H1 (cell line): ENCODE measurements around the gene TMEM151B. TPM values are rescaled to one million over a fixed set of nuclear protein-coding genes. Genes with fewer than 3 reads are reported as not detected.
A peak's percentile ranks its signal among the peaks of the same experiment; 100 is the strongest.

ENCODE experiments used
- CTCF ChIA-PET: fragments of 300-600 bp; sonication (Branson Sonifier 250); formaldehyde crosslinking; loops from one replicate; lab custom pipeline; 2021; ENCODE audit not compliant: partially characterized antibody; lab: Charles Lee
- POLR2A ChIA-PET: fragments of 300-600 bp; sonication (Branson Sonifier 250); formaldehyde crosslinking; loops from one replicate; lab custom pipeline; 2021; ENCODE audit warnings: inconsistent platforms; ENCODE audit not compliant: partially characterized antibody; lab: Charles Lee
- DNase-seq, 2 experiments: peaks; one replicate each; pipeline versions ENCODE4 v3.0.0 to v3.0.0-alpha.2; 2010 to 2022; ENCODE audit warnings: low spot score in 2 of 2, low read depth in 1 of 2, mixed read lengths in 1 of 2
- FAIRE-seq: peaks from 2 replicates; lab custom pipeline; 2011; peaks lifted over from hg19 to GRCh38; lab: Jason Lieb, UNC
- H2AFZ ChIP-seq: 2 replicates; pipeline ENCODE4 v1.8.1; 2012; ENCODE audit warnings: low read length, inconsistent platforms
- H2AK5ac ChIP-seq: 2 replicates; pipeline ENCODE4 v1.6.1; 2013; ENCODE audit warnings: low read depth, low read length
- H2BK120ac ChIP-seq: replicated peaks from 2 replicates; pipeline ENCODE3; 2013; ENCODE audit warnings: low read depth, low read length, inconsistent platforms
- H2BK12ac ChIP-seq: 2 replicates; pipeline ENCODE4 v1.6.1; 2013; ENCODE audit warnings: low read depth, low read length
- H2BK15ac ChIP-seq: 2 replicates; pipeline ENCODE4 v1.6.1; 2013; ENCODE audit warnings: low read length
- H2BK20ac ChIP-seq: 2 replicates; pipeline ENCODE4 v1.6.1; 2013; ENCODE audit warnings: low read length
- H2BK5ac ChIP-seq: 2 replicates; pipeline ENCODE4 v1.6.1; 2013; ENCODE audit warnings: low read depth, low read length
- H3K14ac ChIP-seq: 2 replicates; pipeline ENCODE4 v1.6.1; 2013; ENCODE audit warnings: inconsistent platforms; ENCODE audit not compliant: insufficient read length
- H3K18ac ChIP-seq: 2 replicates; pipeline ENCODE4 v1.6.1; 2013; ENCODE audit warnings: low read length; ENCODE audit errors: extremely low read depth
- H3K23ac ChIP-seq: 2 replicates; pipeline ENCODE4 v1.6.1; 2013; ENCODE audit warnings: inconsistent platforms; ENCODE audit not compliant: insufficient read length
- H3K23me2 ChIP-seq: 2 replicates; pipeline ENCODE4 v1.6.1; 2013; ENCODE audit warnings: low read depth, low read length
- H3K27ac ChIP-seq: 2 replicates; pipeline ENCODE4 v1.6.1; 2011; ENCODE audit warnings: low read depth, low read length, inconsistent platforms
- H3K27me3 ChIP-seq, 4 experiments: replicated peaks in 1 of 4; 1 replicate in 1 of 4; 2 replicates in 3 of 4; pipeline versions ENCODE4 v1.6.1 to v1.8.1; 2011 to 2013; ENCODE audit warnings: low read length in 3 of 4, mild to moderate bottlenecking in 3 of 4, inconsistent platforms in 2 of 4, mixed read lengths in 2 of 4, moderate library complexity in 1 of 4; ENCODE audit not compliant: control insufficient read depth in 3 of 4, insufficient read depth in 3 of 4; ENCODE audit errors: extremely low read depth in 1 of 4
- H3K36me3 ChIP-seq, 4 experiments: 2 replicates each; pipeline versions ENCODE4 v1.6.1 to v1.8.1; 2011 to 2013; ENCODE audit warnings: mild to moderate bottlenecking in 4 of 4, low read length in 3 of 4, moderate library complexity in 2 of 4, control low read depth in 1 of 4, inconsistent platforms in 1 of 4; ENCODE audit not compliant: insufficient read depth in 4 of 4, control insufficient read depth in 2 of 4
- H3K4ac ChIP-seq: replicated peaks from 2 replicates; pipeline ENCODE3; 2013; ENCODE audit warnings: low read length, low read depth, mixed read lengths, inconsistent platforms; ENCODE audit not compliant: insufficient read length
- H3K4me1 ChIP-seq, 4 experiments: replicated peaks in 1 of 4; 1 replicate in 1 of 4; 2 replicates in 3 of 4; pipeline versions ENCODE4 v1.6.1 to v1.8.1; 2011 to 2013; ENCODE audit warnings: low read length in 3 of 4, inconsistent platforms in 2 of 4, mixed read lengths in 1 of 4; ENCODE audit not compliant: insufficient read depth in 4 of 4, control insufficient read depth in 3 of 4
- H3K4me2 ChIP-seq, 2 experiments: 2 replicates each; pipeline versions ENCODE4 v1.6.1 to v1.8.1; 2011 to 2013; ENCODE audit warnings: low read depth in 2 of 2, low read length in 2 of 2, control low read depth in 1 of 2, inconsistent platforms in 1 of 2, mild to moderate bottlenecking in 1 of 2; ENCODE audit not compliant: insufficient read depth in 1 of 2
- H3K4me3 ChIP-seq, 4 experiments: fragments of 200-600, 300-600 bp in 1 of 4; sonication (generic), shearing (Covaris generic), sonication (Bioruptor Twin) in 1 of 4; 2 replicates each; pipeline versions ENCODE4 v1.5.1 to v1.8.1; 2011 to 2016; ENCODE audit warnings: low read length in 4 of 4, low read depth in 3 of 4, control low read depth in 2 of 4, inconsistent platforms in 2 of 4, mild to moderate bottlenecking in 2 of 4, mixed read lengths in 1 of 4, moderate library complexity in 1 of 4; ENCODE audit not compliant: insufficient read depth in 2 of 4; ENCODE audit errors: extremely low read depth in 1 of 4
- H3K56ac ChIP-seq: replicated peaks from 2 replicates; pipeline ENCODE3; 2013; ENCODE audit warnings: low read depth, mild to moderate bottlenecking, mixed read lengths, low read length, inconsistent platforms; ENCODE audit not compliant: insufficient read length
- H3K79me1 ChIP-seq: 2 replicates; pipeline ENCODE4 v1.6.1; 2013; ENCODE audit warnings: low read depth, low read length, control low read depth
- H3K79me2 ChIP-seq, 2 experiments: 2 replicates each; pipeline versions ENCODE4 v1.6.1 to v1.8.1; 2012 to 2013; ENCODE audit warnings: low read length in 2 of 2, mild to moderate bottlenecking in 2 of 2, inconsistent platforms in 1 of 2; ENCODE audit not compliant: insufficient read depth in 2 of 2, control insufficient read depth in 1 of 2
- H3K9ac ChIP-seq, 4 experiments: replicated peaks in 1 of 4; 1 replicate in 1 of 4; 2 replicates in 3 of 4; pipeline versions ENCODE4 v1.6.1 to v1.8.1; 2011 to 2013; ENCODE audit warnings: low read depth in 3 of 4, low read length in 3 of 4, control low read depth in 2 of 4, mild to moderate bottlenecking in 2 of 4, moderate library complexity in 2 of 4, inconsistent platforms in 1 of 4; ENCODE audit errors: extremely low read depth in 1 of 4
- H3K9me3 ChIP-seq, 2 experiments: 2 replicates each; pipeline versions ENCODE4 v1.6.1 to v1.8.1; 2012 to 2013; ENCODE audit warnings: mild to moderate bottlenecking in 2 of 2, moderate library complexity in 2 of 2, control low read depth in 1 of 2, inconsistent platforms in 1 of 2, low read depth in 1 of 2, low read length in 1 of 2, mixed read lengths in 1 of 2; ENCODE audit not compliant: insufficient read depth in 2 of 2
- H4K20me1 ChIP-seq, 2 experiments: replicated peaks in 1 of 2; 2 replicates each; pipeline versions ENCODE3 to v1.8.1; 2011 to 2013; ENCODE audit warnings: inconsistent platforms in 2 of 2, low read length in 2 of 2, mild to moderate bottlenecking in 1 of 2; ENCODE audit not compliant: insufficient read depth in 2 of 2, control insufficient read depth in 1 of 2
- H4K5ac ChIP-seq: 2 replicates; pipeline ENCODE4 v1.6.1; 2013; ENCODE audit warnings: low read length, low read depth, mixed read lengths, inconsistent platforms; ENCODE audit not compliant: insufficient read length
- H4K8ac ChIP-seq: 2 replicates; pipeline ENCODE4 v1.8.0; 2013; ENCODE audit warnings: mild to moderate bottlenecking, moderate library complexity, low read length, inconsistent platforms; ENCODE audit not compliant: insufficient read depth; ENCODE audit errors: extremely low read depth
- H4K91ac ChIP-seq: replicated peaks from 2 replicates; pipeline ENCODE3; 2013; ENCODE audit warnings: low read length, mixed read lengths, inconsistent platforms; ENCODE audit not compliant: insufficient read length
- BACH1 ChIP-seq: IDR thresholded peaks from 2 replicates; pipeline ENCODE4 v1.6.1; 2012; ENCODE audit warnings: low read length, improper control_type of control experiment
- CREB1 ChIP-seq: IDR thresholded peaks from 2 replicates; pipeline ENCODE4 v1.6.1; 2012; ENCODE audit warnings: inconsistent platforms
- FOSL1 ChIP-seq: IDR thresholded peaks from 2 replicates; pipeline ENCODE4 v1.6.1; 2011; ENCODE audit warnings: mild to moderate bottlenecking, low read depth, low read length, moderate library complexity; ENCODE audit not compliant: insufficient read depth
- MAX ChIP-seq: IDR thresholded peaks from 2 replicates; pipeline ENCODE4 v1.6.1; 2012; ENCODE audit warnings: inconsistent platforms
- NRF1 ChIP-seq: IDR thresholded peaks from 2 replicates; pipeline ENCODE4 v1.6.1; 2011; ENCODE audit warnings: mild to moderate bottlenecking, low read depth, low read length, improper control_type of control experiment
- POLR2A ChIP-seq, 2 experiments: IDR thresholded peaks; 1 replicate in 1 of 2; 2 replicates in 1 of 2; pipeline ENCODE4 v1.6.1; 2011; ENCODE audit warnings: low read depth in 2 of 2, low read length in 2 of 2, mild to moderate bottlenecking in 2 of 2; ENCODE audit errors: control extremely low read depth in 1 of 2
- RFX5 ChIP-seq: IDR thresholded peaks from 2 replicates; pipeline ENCODE4 v1.6.1; 2011; ENCODE audit warnings: low read depth, low read length, improper control_type of control experiment, borderline replicate concordance
- SIN3A ChIP-seq, 2 experiments: IDR thresholded peaks in 1 of 2; conservative IDR thresholded peaks in 1 of 2; 2 replicates each; pipeline ENCODE4 v1.6.1; 2011 to 2012; ENCODE audit warnings: low read length in 2 of 2, improper control_type of control experiment in 1 of 2, low read depth in 1 of 2, mild to moderate bottlenecking in 1 of 2
- SUZ12 ChIP-seq: fragments of 200-600 bp; sonication (generic); IDR thresholded peaks from 2 replicates; pipeline ENCODE4 v1.6.1; 2012; ENCODE audit warnings: mild to moderate bottlenecking, inconsistent platforms, low read length, moderate library complexity, mixed read lengths
- TAF7 ChIP-seq: optimal IDR thresholded peaks from 2 replicates; pipeline ENCODE3; 2011; ENCODE audit warnings: low read depth, mild to moderate bottlenecking, inconsistent platforms, low read length, moderate library complexity, borderline replicate concordance
- TEAD4 ChIP-seq: IDR thresholded peaks from 2 replicates; pipeline ENCODE4 v1.6.1; 2012; ENCODE audit warnings: low read depth, low read length, inconsistent platforms, mixed read lengths
- WGBS, 2 experiments: shearing (Covaris generic) in 1 of 2; methylation state at CpG; one replicate each; pipeline versions ENCODE4 v1.1.6 to v1.1.7; 2013 to 2015; ENCODE audit warnings: low lambda C conversion rate in 2 of 2, mixed read lengths in 2 of 2, inconsistent platforms in 1 of 2, low coverage in 1 of 2, missing lambda C conversion rate in 1 of 2; ENCODE audit not compliant: insufficient replicate concordance in 2 of 2, insufficient coverage in 1 of 2, insufficient read length in 1 of 2; ENCODE audit errors: extremely low coverage in 1 of 2, missing lambda C conversion rate in 1 of 2; 5-methylcytosine and 5-hydroxymethylcytosine counted together
- polyA plus RNA-seq, 7 experiments: library from polyadenylated mRNA; depleted of rRNA in 3 of 7; stranded (reverse) in 5 of 7; unstranded in 2 of 7; fragments of >200 nt in 5 of 7; fragments of 200-250 nt in 2 of 7; gene quantifications; 1 replicate in 5 of 7; 2 replicates in 1 of 7; 4 replicates in 1 of 7; pipeline versions ENCODE4 v1.2.1 to v1.2.3, GENCODE V29; 2011 to 2013; ENCODE audit warnings: missing spikeins in 2 of 7, mixed read lengths in 2 of 7
- total RNA-seq: library from RNA; stranded (reverse); fragmentation: NEBNext Ultra II Directional; extraction: Animal tissue kit (Norgen Biotek cat#: 25700); gene quantifications from 2 replicates; pipeline ENCODE4 v1.2.1, GENCODE V29; 2021

The TMEM151B gene
- total and polyA plus RNA-seq, 2 of the 8 experiments (the other 6 are each of a cell fraction or from before 2014, with no cell fraction given): 8.0 to 15.5 TPM

DNA sequence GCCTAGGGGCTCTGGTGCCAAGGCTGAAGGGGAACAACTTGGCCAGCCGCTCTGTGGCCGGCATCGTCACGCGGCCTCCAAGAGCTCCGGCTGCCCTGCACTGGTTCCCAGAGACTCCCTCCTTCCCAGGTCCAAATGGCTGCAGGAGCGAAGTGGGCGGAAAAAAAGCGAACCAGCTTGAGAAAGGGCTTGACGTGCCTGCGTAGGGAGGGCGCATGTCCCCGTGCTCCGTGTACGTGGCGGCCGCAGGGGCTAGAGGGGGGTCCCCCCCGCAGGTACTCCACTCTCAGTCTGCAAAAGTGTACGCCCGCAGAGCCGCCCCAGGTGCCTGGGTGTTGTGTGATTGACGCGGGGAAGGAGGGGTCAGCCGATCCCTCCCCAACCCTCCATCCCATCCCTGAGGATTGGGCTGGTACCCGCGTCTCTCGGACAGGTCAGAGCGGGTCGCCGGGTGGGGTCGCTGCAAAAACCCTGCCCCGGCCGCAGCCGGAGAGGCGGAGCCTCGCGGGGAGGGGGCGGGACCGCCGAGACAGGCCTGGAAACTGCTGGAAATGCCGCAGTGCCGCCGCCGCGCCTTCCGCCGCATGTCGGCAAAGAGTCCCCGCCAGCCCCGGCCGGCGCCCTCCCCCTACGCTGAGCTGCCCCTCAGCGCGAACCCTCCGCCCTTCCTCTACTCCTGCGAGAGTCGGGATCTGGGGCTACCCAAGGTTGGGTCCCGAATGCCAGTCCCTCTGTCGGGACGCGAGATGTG lies 24.2 kb upstream of the TMEM151B start:
- Histone ChIP-seq H3K4me3 (peak overlapping the region; percentile 55 to 100 (median 98)), H4K20me1 (peaks cover 29 to 33% of the 10 kb centered on the region in 2 experiments), H3K4me1 (peaks cover 7 to 18% (median 14%) of the 10 kb centered on the region in 4 experiments), H3K18ac (peak overlapping the region; percentile 89), H3K79me2 (peaks cover 27 to 43% of the 10 kb centered on the region in 2 experiments), H2BK15ac (peak overlapping the region; percentile 97; the same call in 1 of the 2 replicates), H3K36me3 (peaks cover 28 to 33% (median 29%) of the 10 kb centered on the region in 4 experiments), H2BK120ac (no peak overlapping the region), H3K23ac (no peak overlapping the region), H3K4ac (peak overlapping the region; percentile 80), H3K56ac (peak overlapping the region; percentile 75), H3K27me3 (no peaks in the 10 kb centered on the region), H2BK5ac (peak overlapping the region; percentile 95), H3K14ac (no peak overlapping the region), H3K27ac (peak overlapping the region; percentile 93), H3K9ac (peak overlapping the region; percentile 85 to 96 (median 90)), H2BK12ac (peak overlapping the region; percentile 84; the same call in 1 of the 2 replicates), H2AFZ (peak overlapping the region; percentile 64; the same call in 1 of the 2 replicates), H3K79me1 (no peaks in the 10 kb centered on the region; the same call in 1 of the 2 replicates), H2BK20ac (no peak overlapping the region), H4K91ac (peak overlapping the region; percentile 95), H3K9me3 (no peaks in the 10 kb centered on the region), H4K5ac (peak overlapping the region; percentile 57), H2AK5ac (peak overlapping the region; percentile 94), H3K4me2 (peak overlapping the region; percentile 92 to 96), H4K8ac (peak overlapping the region; percentile 95), H3K23me2 (peaks cover 12% of the 10 kb centered on the region)
- CTCF ChIA-PET: interaction anchor here (0.6 to 8.1 kb wide), 22 partner anchors 8 to 148 kb away, joined by 3 to 102 read pairs (median 5); partner anchors contain the start of genes MYMX, SLC29A1 and SLC35B2
- 3% methylated on average over 50 of the region's 62 CpGs; no CpG with 5 or more reads in 1 of the 2 experiments for WGBS, 2 experiments
- DNase-seq (peak; percentile 93 to 99), FAIRE-seq (no peak)
- POLR2A ChIA-PET: interaction anchor here (0.5 to 18.9 kb wide), 58 partner anchors 12 to 1193 kb away, joined by 3 to 581 read pairs (median 6); partner anchors contain the start of genes AARS2, CAPN11, CDC5L and CUL7
- TF ChIP-seq TEAD4 (peak; percentile 78), POLR2A (IDR thresholded peaks at IDR 0.05; ENCODE audit: control extremely low read depth in 1 of 2, low read depth in 2 of 2, low read length in 2 of 2) (peak in 1 of 2 experiments; percentile 60; a peak in 1 of 3 replicates), TAF7 (peak; percentile 61), NRF1 (no peak), SIN3A (conservative IDR thresholded peaks at IDR 0.05 in 1 of 2, IDR thresholded peaks at IDR 0.05 in 1 of 2; ENCODE audit: low read depth in 1 of 2, low read length in 2 of 2) (peak; percentile 88 to 89; a peak in 3 of 4 replicates), FOSL1 (no peak), SUZ12 (no peak), BACH1 (no peak), MAX (peak; percentile 81), CREB1 (peak; percentile 86), RFX5 (no peak)
